BJ (cell line): ENCODE data around the gene CATSPERD. TPM values are rescaled to one million over a fixed set of nuclear protein-coding genes. Genes with fewer than 3 reads are reported as not detected.

Experiments
- CTCF ChIA-PET: fragments of 350-600 bp; formaldehyde crosslinking; extraction: SDS; loops from one replicate; lab custom pipeline; 2021; ENCODE audit warnings: antibody characterized with exemption, inconsistent platforms; lab: Yijun Ruan, JAX
- POLR2A ChIA-PET: fragments of 300-600 bp; sonication (Branson Sonifier 250); formaldehyde crosslinking; extraction: SDS; loops from one replicate; lab custom pipeline; 2021; ENCODE audit warnings: antibody characterized with exemption; lab: Charles Lee
- DNase-seq: peaks from one replicate; pipeline ENCODE4 v3.0.0-alpha.2; 2011; ENCODE audit warnings: low read depth
- H3K27me3 ChIP-seq: 2 replicates; pipeline ENCODE4 v1.6.0; 2011; ENCODE audit warnings: low read length; ENCODE audit not compliant: control insufficient read depth, insufficient read depth
- H3K36me3 ChIP-seq: 2 replicates; pipeline ENCODE4 v1.5.1; 2011; ENCODE audit warnings: low read length; ENCODE audit not compliant: control insufficient read depth, insufficient read depth
- H3K4me3 ChIP-seq: 2 replicates; pipeline ENCODE4 v1.5.1; 2011; ENCODE audit warnings: low read depth, mild to moderate bottlenecking, control low read depth, low read length
- polyA plus RNA-seq: library from polyadenylated mRNA; depleted of rRNA; stranded (reverse); fragments of >200 nt; gene quantifications from 2 replicates; pipeline ENCODE4 v1.2.3, GENCODE V29; 2011
- TF ChIP-seq, protein P1 (sequence below): IDR thresholded peaks from 2 replicates; pipeline ENCODE4 v1.5.1; 2011; ENCODE audit warnings: low read depth, mild to moderate bottlenecking, control low read depth, inconsistent platforms, low read length, moderate library complexity; ENCODE audit not compliant: insufficient read depth

CATSPERD gene
- polyA plus RNA-seq, 1 experiment = not detected

DNA sequence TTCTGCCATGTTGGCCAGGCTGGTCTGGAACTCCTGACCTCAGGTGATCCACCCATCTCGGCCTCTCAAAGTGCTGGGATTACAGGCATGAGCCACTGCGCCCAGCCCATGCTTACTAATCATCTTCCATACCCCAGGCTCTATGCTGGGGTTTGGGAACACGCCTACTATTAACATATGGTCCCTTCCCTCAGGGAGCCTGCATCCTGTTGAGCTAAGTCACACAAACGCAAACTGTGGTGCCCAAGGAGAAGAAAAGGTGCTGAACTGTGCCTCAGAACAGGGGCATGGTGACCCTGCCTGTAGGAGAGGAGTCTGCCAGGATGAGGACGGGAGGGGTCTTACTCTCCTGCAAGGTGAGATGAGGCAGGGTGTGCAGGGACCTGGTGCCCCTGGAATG is 45.7 kb upstream of the CATSPERD start:
- Histone ChIP-seq H3K36me3 (peaks cover 8% of the 10 kb centered on the region), H3K4me3 (no peak overlapping the region), H3K27me3 (no peaks in the 10 kb centered on the region)
- DNase-seq = no peak
- CTCF ChIA-PET = interaction anchor here (1.9 to 2.8 kb wide), 2 partner anchors 13 to 16 kb away, joined by 6 to 11 read pairs; partner anchors contain the start of gene RPL36
- TF ChIP-seq, protein P1, sequence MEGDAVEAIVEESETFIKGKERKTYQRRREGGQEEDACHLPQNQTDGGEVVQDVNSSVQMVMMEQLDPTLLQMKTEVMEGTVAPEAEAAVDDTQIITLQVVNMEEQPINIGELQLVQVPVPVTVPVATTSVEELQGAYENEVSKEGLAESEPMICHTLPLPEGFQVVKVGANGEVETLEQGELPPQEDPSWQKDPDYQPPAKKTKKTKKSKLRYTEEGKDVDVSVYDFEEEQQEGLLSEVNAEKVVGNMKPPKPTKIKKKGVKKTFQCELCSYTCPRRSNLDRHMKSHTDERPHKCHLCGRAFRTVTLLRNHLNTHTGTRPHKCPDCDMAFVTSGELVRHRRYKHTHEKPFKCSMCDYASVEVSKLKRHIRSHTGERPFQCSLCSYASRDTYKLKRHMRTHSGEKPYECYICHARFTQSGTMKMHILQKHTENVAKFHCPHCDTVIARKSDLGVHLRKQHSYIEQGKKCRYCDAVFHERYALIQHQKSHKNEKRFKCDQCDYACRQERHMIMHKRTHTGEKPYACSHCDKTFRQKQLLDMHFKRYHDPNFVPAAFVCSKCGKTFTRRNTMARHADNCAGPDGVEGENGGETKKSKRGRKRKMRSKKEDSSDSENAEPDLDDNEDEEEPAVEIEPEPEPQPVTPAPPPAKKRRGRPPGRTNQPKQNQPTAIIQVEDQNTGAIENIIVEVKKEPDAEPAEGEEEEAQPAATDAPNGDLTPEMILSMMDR = no peak
- POLR2A ChIA-PET = no interaction called here

DNA sequence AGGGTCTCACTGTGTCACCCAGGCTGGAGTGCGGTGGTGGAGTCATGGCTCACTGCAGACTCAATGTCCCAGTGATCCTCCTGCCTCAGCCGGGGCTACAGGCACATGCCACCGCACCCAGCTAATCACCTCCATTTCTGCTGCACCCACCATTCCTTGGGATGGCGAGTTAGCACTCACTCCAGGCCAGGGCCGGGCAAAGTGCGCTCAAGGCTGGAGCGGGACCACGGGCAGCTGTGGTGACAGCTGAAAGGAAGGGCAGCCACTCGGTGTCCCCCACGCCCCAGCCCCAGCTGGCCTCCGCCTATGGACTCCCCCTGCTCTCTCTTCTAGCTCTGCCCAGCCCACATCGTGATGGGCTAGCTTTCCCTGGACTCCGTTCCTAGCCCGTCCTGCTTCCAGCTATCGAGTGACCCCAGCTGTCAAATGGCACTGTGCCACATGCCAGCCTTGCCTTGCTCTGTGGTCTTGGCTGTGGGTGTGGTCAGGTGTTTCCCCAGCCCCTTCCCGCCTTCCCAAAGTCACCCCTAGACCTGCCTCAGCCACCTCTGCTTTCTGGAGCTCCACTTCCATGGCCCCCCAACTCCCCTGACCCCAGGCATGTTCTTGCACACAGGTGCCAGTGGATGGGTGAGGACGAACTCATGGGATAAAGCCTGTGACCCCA is 44.2 kb upstream of the CATSPERD start:
- Histone ChIP-seq H3K4me3 (no peak overlapping the region), H3K27me3 (no peaks in the 10 kb centered on the region), H3K36me3 (peaks cover 7% of the 10 kb centered on the region)
- ChIA-PET POLR2A (no interaction called here), CTCF (interaction anchor here (1.9 to 2.8 kb wide), 2 partner anchors 11 to 14 kb away, joined by 6 to 11 read pairs; partner anchors contain the start of gene RPL36)
- TF ChIP-seq, protein P1 = no peak
- no peak for DNase-seq

DNA sequence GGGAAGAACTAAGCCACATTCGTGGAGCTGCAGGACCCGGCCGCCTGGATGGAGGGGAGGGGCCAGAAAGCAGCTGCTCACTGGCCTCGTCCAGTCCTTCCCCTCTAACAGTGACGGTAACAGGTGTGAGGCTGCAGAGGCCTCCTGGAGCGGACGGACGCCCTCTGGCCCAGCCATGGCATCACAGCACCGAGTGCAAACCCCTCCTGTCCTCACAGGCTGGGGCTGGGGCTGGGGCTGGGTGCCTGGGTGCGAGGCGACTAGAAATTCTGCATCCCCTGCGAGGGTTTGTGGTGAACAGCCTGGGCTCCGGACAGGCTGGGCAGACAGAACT is 43.7 kb upstream of the CATSPERD start:
- ChIA-PET CTCF (interaction anchor here (2.8 kb wide), 1 partner anchor 11 kb away, joined by 11 read pairs; no protein-coding TSS in a partner anchor), POLR2A (no interaction called here)
- H3K4me3 ChIP-seq = no peak overlapping the region

DNA sequence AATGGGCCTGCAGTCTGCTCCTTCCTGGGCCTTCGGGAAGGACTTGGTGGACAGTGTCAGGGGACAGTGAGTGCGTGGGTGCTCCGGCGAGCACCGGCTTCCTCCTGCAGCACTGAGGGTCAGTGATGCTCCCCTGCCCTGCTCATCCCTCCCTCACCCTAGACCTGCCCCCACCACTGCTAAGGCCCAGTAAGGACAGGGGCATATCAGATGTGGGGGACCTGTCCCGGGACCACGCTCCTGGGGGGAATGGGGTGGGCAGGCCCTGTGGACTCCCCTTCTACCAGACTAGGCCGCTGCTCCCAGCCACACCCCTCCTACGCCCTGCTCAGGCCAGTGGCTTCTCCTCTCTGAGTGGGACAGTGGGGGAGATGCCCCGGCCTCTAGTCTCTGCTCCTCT is 43.3 kb upstream of the CATSPERD start:
- DNase-seq = no peak
- no peaks in the 10 kb centered on the region for H3K27me3 ChIP-seq
- H3K36me3 ChIP-seq = peaks cover 5% of the 10 kb centered on the region
- ChIA-PET CTCF (interaction anchor here (0.7 to 2.8 kb wide), 2 partner anchors 10 to 12 kb away, joined by 3 to 11 read pairs; no protein-coding TSS in a partner anchor), POLR2A (no interaction called here)
- H3K4me3 ChIP-seq = no peak overlapping the region
- TF ChIP-seq, protein P1 = no peak

More for the DNA sequence above, 43.7 kb upstream of the CATSPERD start:
- no peak for DNase-seq
- TF ChIP-seq, protein P1 = no peak
- Histone ChIP-seq H3K27me3 (no peaks in the 10 kb centered on the region), H3K36me3 (peaks cover 6% of the 10 kb centered on the region)

DNA sequence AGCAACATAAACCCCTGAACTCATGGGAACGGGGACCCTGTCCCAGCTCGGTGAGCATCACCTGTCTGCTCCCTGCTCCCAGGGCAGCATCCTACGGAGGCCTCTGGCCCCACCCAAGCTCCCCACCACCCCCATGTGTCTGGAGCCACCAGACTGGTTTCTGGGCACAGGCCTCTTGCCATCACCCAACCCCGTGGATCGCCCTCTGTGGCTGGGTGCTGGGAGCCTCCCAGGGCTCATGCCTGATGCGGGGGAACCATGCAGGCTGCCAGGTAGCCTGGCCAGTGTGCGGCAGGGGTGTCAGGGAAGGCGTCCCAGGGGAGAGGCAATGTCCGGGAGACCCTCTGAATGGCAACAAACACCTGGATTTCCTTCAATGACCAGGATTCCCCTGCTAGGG is 42.9 kb upstream of the CATSPERD start:
- H3K4me3 ChIP-seq = no peak overlapping the region
- H3K27me3 ChIP-seq = no peaks in the 10 kb centered on the region
- no peak for DNase-seq
- peaks cover 5% of the 10 kb centered on the region for H3K36me3 ChIP-seq
- ChIA-PET POLR2A (no interaction called here), CTCF (interaction anchor here (0.7 to 2.8 kb wide), 2 partner anchors 10 to 12 kb away, joined by 3 to 11 read pairs; no protein-coding TSS in a partner anchor)
- TF ChIP-seq, protein P1 = no peak
